HG03571 (cell line): ENCODE results near the gene ENO2.

Experiments
- ATAC-seq: cut with Tn5 transposase; IDR thresholded peaks from one replicate; pipeline ENCODE4 v1.9.1; 2021; ENCODE audit not compliant: unreplicated experiment

ENO2 gene

DNA sequence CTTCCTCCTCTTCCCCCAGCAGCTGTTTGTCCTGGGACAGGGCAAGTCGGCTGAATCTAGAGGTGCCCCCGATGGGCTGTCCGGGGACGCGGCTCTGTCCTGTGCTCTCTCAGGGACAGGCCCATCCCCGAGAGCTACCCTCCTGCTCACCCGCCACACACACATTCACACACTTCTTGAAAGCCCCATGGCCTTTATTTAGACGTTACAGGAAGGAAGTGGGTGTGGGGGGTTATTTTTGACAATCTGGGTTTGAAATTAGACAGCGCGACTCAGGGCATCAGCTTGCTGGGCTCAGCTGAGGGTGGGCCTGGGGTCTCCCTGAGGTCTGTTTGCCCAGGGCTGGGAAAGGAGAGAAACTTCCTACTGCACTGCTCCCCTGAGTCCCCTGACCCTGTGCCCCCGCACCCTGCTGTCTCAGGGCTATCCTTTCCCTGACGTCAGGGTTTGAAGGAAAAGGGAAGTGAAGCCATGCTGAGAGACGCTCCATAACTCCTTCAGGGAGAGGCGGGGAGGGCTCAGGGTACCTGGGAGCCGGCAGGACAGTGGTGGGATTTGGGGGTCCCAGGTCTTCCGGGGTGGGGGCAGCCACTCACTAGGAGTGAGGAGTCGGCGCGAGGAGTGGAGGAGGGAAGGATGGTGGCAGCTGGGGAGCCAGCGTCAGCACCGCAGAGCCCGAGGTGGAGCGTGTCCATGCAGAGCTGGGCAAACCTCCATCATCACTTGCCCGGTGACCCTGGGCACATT lies 44.9 kb downstream of the ENO2 start:
- peak; percentile 44 for ATAC-seq

DNA sequence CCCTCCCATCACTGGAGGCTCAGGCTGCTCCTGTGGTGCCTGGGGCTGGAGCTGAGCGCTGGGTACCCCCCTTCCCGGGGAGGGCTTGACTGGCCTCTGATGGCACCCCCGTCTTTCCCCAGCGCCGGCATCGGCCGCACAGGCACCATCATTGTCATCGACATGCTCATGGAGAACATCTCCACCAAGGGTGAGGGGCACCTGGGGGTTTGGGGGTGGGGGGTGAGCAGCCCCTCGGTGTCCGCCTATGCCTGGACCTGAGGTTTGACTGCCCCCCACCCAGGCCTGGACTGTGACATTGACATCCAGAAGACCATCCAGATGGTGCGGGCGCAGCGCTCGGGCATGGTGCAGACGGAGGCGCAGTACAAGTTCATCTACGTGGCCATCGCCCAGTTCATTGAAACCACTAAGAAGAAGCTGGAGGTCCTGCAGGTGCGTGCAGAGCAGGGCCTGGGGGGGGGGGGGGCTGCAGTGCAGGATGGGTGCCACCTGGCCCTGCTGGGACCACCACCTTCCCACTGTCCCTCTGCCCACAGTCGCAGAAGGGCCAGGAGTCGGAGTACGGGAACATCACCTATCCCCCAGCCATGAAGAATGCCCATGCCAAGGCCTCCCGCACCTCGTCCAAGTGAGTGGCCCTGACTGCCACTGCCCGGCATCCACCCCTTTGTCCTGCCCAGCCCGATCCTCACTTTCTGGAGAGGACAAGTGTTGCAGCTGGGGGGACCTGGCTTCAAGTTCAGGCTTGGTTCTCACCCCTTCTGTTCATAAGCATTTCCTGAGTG lies 45.6 kb downstream of the ENO2 start:
- no peak for ATAC-seq

DNA sequence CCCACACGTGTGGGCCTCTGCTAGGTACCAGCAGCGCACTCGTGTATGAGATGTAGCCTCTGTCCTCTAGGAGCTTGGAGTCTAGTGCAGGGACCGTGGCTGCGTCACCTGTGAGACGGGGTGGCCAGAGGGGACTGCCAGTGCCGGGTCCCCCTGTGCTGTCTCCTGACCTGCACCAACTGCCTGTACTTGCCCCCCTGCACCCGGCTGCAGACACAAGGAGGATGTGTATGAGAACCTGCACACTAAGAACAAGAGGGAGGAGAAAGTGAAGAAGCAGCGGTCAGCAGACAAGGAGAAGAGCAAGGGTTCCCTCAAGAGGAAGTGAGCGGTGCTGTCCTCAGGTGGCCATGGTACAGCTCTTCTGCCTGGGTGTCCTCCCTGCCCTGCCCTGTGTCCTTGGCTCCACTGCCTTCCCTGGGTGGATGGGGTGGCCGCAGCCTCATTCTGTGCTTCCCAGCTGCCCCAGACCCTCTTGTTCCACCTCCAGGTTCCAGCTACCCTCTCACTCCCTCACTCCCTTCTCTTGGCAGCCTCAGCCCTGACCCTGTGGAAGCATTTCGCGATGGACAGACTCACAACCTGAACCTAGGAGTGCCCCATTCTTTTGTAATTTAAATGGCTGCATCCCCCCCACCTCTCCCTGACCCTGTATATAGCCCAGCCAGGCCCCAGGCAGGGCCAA lies 46.4 kb downstream of the ENO2 start:
- ATAC-seq: no peak

DNA sequence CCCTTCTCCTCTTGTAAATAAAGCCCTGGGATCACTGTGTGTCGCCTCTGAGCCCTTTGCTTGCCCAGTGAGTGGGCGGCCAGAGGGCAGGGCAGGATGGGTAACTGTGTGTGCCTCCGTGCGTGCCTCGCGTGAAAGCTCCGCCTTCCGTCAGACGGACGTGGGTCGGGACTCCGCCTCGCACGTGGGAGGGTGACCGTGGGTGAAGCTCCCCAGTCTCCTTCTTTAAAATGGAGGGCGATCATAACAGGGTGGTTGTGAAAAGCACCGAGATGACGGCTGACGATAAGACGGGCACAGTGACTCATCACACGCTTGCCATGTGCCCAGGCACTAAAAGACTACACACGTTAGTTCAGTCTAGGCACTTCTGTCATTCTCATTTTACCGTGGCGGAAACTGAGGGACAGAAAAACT lies 46.9 kb downstream of the ENO2 start:
- no peak for ATAC-seq

DNA sequence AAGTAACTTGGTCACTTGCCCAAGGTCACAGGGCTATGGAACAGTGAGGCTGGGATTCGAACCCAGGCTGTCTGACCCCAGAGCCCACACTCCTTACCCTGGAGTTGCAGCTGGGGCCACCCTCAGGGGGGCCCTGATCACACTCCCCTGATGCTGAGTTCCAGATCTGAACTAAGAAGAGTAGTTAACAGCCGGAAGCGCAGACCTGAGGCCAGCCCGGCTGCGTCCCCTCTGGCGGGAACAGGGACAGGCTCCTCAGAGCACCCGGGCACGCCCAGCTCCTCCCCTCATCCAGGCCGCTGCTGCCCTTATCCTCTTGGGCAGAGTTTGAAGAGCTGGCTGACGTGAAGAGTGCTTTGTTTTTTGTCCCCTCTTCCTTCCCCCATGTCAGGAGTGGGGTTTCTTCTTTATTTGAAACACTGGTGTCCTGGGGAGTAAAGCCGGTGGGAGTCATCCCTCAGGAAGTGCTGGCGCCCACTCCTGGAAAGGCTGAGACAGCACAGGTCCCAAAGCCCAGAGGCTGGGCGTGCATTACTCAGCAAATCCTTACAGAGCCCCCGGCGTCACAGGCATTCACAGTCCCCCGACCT lies 47.4 kb downstream of the ENO2 start:
- no peak for ATAC-seq

DNA sequence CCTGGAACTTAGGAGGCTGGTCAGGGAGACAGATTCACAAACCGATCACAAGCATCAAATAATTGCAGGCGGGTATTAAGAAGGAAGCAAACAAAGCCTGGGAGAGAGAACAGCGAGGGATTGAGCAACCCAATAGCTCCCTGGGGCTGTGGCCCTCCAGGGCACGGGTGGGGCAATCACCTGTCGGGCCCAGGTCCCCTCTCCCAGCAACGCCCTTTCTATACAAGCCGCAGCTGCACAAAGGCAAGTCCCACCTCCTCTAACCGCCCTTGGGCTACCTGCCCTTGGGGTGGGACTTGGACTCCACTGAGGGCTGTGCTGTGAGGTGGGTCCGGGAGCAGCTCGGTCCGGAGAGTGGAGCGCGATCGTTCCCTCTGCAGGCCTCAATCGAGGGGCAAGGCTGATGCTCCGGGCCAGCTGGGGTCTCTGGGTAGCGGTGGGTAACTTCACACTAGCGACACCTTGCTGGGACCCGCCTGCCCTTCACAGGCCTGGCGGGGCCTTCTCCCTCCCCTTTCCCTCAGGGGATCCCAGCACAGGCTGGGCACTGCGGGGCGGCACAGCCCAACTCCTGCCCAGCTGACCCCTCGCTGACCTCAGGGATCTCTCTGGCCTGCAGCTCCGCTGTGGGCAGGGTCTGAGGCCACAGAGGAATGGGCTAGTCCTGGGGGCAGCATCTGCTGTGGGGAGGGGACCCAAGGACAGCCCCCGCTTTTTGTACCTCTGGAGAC lies 48.1 kb downstream of the ENO2 start:
- no peak for ATAC-seq

DNA sequence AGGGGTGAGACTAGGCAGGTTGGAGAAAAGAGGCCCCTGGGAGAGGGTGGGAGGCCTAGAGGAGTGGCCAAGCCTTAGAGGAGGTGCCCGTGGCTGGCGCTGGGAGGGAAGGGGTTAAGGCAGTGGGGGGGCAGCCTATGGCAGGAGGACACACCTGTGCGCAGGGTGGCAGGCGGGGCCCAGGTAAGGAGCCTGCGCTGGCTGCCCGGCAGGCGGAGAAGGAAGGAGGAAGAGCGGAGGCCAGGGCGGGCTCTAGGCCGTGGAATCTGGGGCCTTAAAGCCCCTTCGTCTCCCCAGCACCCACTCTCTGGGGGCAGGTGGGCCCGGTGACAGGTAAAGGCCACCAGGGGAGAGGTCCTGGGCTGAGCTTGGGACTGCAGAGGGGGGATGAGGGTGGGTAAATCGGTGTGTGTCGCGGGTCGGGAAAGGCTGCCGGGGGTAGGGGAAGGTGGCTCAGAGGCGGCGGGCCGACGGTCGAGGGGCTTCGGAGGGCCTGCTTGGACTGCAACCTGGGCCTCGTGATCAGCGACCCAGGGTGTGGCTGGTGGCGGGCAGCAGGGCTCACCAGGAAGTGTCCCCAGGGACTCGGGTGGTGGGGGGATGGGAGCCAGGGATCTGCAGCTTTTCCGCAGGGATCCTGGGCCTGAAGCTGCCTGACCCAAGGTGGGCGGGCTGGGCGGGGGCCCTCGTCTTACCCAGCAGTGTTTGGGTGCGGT lies 48.8 kb downstream of the ENO2 start:
- no peak for ATAC-seq

DNA sequence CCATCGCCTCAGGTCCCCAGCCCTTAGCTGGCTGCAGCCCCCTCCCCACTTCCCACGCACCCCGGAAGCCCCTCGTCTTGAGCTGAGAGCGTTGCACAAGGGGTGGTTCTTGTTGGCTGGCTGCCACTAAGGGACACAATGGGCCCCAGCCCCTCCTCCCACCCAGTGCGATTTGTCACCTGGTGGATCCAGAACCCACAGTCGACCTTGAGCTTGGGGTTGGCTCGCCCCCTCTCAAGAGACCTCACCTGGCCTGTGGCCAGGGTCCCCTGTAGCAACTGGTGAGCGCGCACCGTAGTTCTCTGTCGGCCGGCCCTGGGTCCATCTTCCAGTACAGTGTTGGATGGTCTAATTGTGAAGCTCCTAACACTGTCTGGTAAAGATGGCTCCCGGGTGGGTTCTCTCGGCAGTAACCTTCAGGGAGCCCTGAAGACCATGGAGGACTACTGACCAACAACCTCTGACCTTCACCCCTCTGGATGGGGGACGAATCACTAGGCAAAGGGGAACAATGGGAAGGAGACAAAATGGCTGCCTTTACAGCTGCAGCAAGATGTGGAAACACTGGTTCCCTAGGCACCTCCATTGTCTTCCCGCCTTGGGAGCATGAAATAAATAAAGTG lies 49.5 kb downstream of the ENO2 start:
- no peak for ATAC-seq

DNA sequence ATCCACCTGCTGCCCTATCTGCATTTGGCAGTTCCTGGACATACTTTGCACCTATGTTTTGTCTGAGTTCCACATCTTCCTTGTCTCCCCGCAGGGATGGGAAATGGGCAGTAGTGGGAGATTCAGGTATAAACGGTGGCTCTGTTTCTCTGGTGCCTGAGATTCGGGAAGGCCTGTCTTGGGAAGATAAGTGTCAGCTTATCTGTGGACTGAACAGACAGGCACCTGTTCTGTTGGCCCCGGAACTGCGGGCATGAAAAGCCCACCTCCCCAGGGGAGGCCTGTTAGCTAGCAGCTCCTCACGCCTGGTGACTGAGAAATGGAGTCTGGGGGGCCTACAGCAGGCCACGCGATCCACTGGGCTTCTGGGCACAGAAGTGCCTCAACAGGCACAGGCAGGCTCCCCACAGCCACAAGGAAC lies 50.2 kb downstream of the ENO2 start:
- ATAC-seq: no peak

DNA sequence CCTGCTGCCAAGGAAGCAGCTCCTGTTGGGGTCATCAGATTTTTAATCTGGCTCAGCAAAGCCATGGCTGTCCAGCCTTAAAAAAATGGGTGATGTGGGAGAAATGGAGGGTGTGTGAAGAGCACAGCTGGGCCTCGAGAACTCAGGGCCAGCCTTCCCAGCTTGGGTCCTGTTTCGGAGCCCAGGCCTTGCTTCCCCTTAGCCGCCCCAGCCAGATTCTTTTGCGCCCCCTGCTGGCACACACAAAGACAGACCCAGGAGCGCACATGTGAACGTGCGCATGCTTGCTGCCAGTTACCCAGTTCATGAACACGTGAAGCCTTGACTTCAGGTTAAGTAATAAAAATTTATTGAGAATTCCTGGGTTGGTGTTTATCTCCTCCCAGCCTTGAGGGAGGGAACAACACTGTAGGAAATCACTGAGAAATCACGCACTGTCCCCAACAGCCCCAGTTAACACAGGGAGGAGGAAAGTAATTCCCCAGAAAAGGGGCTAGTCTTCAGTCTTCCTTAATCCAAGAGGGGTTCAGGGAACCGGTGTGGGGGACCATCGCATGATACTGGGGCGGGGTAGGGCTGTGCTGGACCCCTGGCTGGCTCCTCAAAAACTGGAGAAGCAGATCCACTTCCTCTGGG lies 50.8 kb downstream of the ENO2 start:
- ATAC-seq: no peak

DNA sequence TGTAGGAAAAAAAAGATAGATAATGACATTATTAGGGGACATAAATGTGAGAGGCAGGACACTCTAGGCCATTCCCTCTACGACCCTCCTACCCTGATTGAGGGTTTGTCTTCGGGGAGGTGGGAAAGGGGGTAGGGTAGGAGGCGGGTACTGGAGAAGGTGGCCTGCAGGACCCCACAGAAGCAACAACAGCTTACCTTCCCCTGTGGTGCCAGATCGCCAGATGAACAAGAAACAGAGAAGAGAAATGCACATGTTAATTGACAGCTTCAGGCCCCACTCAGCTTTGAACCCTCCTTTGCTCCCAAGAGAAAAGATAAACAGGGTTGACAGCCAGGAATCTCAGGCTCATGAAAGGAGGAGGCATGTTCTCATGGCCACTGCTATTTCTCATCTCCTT lies 51.3 kb downstream of the ENO2 start:
- ATAC-seq: no peak

DNA sequence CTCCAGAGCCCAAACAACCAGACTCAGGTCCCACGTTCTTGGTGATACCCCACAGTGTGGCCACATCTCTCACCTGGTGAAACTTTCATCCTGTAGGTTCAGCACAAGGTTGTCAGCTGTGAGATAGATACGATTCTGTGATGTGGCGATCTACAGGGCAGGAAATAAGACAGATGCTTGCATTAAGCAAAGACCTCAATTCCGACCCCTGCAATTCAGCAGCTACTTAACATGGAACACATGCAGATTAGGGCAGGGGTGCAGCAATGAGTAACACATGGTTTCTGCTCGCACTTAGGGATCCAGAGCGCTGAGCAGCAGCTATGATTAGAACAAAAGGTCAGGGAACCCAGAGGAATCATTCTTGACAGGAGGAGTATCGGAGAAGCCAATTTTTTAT lies 52.0 kb downstream of the ENO2 start:
- no peak for ATAC-seq

DNA sequence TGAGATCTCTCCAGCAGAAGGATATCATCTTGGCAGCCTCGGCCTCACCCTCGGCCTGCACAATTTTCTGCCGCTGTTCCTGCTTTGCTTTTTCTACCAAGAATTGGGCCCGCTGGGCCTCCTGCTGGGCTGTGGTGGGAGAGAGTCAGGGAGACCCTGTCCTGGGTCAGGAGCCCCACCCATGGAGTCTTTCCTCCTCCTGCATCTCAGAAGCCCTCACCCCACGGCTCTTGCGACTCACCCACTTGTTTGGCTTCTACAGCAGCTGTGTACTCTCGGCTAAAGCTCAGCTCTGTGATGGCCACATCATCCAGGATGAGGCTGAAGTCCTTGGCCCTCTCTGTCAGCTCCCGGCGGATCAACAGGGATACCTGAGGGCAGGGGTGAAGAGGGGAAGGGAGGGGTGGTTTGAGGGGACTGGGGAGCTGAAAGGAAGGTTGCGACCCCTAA lies 53.3 kb downstream of the ENO2 start:
- no peak for ATAC-seq

DNA sequence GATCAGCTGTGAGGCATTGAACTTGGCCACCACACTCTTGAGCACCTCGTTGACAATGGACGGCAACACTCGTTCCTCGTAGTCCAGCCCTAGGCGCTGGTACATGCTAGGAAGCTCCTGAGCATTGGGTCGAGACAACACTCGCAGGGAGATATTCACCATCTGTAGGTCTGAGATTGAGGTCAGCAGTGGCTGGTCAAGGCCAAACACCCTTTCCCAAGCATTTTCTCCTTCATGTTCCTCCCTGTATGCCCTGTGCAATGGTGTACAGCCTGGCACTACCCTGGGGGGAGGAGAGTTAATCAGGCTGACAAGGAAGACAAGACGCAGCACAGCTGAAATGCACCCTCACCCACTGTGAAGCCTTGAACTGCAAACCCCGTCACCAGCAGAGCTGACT lies 54.0 kb downstream of the ENO2 start:
- ATAC-seq: no peak

DNA sequence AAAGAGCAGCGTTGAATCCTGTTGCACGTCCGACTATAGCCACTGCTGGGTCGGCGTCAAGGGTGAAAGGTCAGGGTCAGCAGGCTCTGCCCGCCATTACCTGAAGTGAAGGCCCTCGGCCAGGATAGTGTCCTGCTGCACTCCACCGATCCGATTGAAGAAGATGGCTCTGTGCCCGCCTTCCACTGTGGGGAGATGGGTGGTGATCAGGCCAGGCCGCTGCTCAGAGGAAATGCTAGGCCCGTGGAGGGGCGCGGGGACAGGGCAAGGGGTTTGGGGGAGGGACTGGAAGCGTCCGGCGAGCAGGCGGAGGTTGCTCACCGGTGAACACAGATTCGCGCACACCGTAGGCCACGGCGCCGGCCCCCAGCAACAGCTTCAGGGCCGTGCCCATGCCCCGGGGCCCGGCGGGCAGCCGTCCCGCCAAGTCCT lies 55.7 kb downstream of the ENO2 start:
- peak; percentile 33 for ATAC-seq
